Stimulated activated CD8-positive, alpha-beta memory T cell treated with anti-CD3 and anti-CD28 coated beads, Interleukin-4, amount 100 ng/mL, for 4 hours (primary cell): ENCODE measurements around the gene PLCG2.

Experiments
- DNase-seq, 2 donors: peaks; one replicate each; pipeline ENCODE4 v3.0.0-alpha.2; 2020; ENCODE audit warnings: low read depth in 2 of 2, low spot score in 1 of 2

Gene PLCG2

DNA sequence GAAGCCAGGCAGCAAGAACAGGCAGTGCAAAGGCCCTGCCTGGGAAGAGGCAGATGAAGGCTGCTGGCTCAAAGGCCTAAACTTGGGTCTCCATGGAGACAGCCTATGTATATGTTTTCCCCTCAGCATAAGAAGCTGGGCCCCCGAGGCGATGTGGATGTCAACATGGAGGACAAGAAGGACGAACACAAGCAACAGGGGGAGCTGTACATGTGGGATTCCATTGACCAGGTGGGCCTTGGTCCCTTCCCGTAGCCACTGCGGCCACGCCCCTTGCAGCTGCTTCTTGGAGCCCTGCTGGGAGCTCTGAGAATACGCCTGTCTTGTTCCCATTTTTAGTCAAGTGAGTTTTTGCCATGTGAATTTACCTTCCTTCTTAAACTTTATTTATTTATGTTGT, 126.2 kb downstream of the PLCG2 start:
- no peak for DNase-seq

DNA sequence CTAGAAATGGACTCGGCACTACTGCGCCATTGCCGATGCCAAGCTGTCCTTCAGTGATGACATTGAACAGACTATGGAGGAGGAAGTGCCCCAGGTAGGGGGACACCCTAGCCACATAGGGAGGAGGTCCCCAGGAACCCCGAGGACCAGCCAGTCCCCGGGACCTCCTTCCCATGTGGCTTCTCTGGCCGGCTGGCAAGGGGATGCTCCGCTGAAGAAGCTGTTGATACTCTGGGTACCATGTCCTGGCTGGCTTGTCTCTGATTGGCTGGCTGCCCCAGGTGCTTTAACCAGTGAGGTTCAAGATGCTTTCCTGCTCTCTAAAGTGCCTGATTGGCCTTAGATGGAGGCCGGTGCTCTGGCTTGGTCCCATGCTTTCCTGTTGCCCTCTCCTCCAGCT, 128.6 kb downstream of the PLCG2 start:
- DNase-seq: no peak

DNA sequence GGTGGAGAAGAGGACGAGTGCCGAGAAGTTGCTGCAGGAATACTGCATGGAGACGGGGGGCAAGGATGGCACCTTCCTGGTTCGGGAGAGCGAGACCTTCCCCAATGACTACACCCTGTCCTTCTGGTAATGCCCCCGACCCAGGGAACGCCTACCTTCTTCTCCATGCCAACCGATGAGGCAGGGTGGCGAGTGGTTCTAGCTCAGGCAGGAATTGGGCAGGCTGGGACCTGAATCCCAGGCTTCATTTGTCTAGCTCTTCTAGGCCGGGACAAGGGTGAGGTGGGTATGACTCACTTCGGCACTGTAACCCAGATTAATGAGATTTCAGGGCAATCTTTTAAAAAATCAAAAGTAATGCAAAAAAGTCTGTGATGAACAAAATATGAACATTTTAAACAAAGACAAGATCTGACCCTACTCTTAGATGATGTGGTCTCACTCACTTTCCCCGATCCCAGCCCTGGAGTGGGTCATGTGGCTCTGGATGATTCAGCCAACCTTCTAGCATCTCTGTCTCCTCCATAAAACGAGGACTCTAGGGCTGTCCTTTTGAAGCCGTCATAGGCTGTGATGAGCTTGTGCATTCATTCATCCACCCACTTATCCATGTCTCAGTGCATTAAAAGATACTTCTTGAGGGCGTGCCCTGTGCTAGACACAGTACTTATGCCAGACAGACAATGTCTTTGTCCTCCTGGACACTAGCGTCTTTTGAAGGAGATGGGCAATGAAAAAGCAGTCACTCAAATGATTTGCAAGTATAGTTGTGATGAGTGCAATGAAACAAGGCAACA, 129.6 kb downstream of the PLCG2 start:
- no peak for DNase-seq

DNA sequence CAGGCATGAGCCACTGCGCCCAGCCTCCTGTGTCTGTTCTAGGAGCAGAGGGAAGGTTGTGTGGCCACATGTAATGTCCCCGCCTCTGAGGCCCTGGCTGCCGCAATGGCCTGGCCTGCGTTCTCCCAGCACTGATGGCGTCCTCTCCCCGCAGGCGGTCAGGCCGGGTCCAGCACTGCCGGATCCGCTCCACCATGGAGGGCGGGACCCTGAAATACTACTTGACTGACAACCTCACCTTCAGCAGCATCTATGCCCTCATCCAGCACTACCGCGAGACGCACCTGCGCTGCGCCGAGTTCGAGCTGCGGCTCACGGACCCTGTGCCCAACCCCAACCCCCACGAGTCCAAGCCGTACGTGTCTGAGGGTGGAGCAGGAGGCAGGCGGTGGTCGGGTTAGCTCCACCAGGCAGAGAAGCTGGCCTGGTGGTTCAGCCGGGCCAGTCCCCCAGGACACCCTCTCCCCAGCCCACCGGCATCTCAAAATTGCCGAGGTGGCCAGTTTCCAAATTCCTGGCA, 131.3 kb downstream of the PLCG2 start:
- DNase-seq: no peak

DNA sequence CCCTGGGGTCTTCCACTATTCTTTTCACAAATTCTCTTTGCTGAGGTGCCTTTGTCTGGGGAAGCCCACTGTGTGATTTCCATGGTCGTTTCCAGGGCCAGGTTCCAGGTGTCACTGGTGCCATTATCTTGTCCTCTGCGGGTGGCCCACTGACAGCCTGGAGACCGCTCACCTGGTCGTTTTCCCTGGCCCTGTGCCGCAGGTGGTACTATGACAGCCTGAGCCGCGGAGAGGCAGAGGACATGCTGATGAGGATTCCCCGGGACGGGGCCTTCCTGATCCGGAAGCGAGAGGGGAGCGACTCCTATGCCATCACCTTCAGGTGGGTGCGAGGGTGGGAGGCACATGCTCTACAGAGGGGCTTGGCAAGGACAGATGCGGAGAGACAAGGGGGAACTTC, 133.3 kb downstream of the PLCG2 start:
- DNase-seq: no peak

DNA sequence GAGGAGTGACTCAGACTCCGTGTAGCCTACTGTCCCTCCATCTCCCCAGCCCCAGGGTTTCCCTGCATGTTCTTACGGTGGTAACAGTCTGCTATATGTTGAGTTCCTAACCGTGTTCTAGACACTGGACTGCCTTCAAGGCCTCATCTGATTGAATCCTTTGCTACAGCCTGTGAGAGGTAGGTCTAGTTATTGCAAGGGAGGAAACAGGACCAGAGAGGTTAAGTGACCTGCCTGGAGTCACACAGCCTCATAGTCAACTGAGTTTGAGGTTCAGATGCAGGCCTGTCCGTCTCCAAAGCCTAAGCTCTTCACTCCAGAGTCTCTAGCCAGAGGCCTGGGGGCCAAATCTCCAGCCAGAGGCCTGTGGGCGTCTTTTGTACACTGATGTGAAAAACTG, 134.1 kb downstream of the PLCG2 start:
- DNase-seq: no peak

DNA sequence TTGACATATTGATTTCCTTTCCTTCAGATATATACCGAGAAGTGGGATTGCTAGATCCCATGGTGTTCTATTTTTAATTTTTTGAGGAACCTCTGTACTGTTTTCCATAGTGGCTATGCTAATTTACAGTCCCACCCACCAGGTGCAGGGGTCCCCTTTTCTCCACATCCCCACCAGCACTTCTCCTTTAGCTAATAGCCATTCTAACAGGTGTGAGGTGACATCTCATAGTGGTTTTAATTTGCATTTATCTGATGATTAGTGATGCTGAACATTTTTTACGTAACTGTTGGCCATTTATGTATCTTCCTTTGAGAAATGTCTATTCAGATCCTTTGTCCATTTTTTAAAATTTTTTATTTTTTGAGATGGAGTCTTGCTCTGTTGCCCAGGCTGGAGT, 138.3 kb downstream of the PLCG2 start:
- DNase-seq: no peak

DNA sequence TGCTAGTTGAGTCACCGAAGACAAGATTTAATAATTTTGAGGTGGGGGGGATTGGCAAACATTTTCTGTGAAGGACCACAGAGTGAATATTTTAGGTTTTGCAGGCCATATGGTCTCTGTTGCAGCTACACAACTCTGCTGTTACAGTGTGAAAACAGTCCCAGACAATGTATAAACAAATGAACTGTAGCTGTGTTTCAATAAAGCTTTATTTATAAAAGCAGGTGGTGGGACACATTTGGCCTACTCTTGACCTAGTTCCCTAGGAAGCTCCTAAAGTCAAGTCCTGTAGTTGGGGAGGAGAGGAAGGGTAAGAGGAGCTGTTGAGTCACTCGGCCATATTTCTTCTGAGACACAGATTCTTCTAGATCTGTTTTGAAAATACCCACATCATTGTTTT, 139.8 kb downstream of the PLCG2 start:
- DNase-seq: no peak

DNA sequence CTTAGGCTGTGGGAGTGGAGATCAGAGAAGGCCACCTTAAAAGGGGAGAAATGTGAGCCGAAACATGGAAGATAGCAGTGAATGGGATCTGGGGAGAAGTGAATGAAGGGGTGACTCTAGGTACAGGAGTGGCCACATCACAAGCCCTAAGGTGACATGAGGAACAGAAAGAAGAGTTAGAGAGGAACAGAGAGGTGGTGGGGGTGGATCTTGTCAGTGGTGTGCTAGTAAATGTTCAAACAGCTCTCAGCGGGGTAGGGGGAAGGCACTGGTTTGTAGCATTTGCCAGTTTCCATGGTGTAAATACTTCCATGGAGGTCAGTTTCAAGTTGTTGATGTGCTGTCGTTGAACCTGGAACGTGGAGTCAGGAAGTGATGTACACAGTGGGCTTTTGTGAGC, 141.4 kb downstream of the PLCG2 start:
- no peak for DNase-seq

DNA sequence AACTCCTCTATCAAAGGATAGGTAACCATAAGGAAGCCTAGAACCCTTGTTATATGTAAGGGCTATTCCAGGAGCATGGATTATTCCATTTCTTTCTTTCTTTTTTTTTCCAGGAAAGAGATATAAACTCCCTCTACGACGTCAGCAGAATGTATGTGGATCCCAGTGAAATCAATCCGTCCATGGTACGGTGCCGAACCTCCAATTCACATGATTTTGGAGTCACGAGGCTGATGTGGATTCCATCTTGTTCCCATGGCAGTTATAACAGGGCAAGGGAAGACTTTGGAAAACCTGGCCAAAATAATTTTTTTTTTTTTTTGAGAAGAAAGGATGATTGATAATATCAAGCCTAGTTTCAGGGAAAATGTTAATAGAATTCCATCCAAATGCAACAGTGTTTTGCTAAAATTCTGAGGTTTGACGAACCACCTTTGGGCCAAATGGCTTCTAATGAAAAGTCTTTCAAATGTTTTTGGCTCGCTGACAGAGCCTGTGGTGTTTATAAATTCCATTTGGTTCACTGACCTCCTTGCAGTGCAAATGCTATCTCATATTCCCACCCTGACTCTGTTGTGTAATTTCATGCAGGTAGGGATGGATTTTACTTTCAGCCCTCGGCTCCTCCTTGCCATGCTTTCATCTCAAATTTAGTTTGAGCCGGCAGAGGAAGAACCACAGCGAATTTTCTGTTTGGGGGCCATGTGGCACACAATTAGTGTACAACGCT, 142.2 kb downstream of the PLCG2 start:
- DNase-seq: no peak

DNA sequence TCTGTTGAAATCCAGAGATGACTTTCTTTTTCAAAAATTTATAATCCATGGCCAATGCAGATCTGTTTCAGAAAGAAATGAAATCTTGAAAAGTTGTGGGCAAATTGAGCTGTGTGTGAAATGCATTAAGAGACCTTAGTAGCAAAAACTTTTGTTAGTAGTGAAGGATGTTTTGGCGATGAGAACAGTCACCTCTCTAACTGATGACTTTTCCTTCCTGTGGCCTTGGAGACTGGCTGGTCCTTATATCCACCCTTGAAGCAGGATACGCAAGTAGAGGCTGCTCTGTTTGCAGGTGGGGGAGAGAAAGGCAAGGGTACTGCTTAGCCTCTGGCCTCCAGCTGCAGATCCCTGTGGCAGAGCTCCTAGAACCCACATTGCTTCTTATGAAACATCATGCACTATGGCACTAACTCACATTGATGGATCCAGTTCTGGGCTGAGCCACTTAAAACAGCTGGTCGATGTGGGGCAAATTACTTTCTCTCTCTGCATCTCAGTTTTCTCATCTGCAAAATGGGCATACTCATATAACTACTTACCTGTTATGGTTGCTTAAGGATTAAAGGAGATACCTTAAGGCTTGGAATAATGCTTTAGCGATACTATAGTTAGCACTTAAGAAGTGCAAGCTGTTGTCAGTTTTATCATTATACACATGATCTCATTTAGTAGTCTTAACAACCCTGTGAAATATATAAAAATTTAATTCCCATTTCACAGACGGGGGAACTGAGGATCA, 142.9 kb downstream of the PLCG2 start:
- no peak for DNase-seq

DNA sequence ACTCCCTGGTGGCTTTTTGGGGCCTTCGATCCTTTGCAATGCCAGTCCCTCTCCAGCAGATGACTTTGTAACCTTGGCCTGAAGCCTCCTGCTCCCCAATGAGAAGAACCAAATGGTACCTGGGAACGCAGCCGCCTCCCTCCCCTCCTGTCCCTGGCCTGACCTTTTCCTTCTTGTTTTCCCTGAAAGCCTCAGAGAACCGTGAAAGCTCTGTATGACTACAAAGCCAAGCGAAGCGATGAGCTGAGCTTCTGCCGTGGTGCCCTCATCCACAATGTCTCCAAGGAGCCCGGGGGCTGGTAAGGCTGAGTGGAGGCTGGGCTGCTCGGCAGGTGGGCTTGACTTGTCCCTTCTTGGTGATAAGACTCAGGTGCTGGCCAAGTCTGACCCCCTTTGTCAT, 144.2 kb downstream of the PLCG2 start:
- no peak for DNase-seq

DNA sequence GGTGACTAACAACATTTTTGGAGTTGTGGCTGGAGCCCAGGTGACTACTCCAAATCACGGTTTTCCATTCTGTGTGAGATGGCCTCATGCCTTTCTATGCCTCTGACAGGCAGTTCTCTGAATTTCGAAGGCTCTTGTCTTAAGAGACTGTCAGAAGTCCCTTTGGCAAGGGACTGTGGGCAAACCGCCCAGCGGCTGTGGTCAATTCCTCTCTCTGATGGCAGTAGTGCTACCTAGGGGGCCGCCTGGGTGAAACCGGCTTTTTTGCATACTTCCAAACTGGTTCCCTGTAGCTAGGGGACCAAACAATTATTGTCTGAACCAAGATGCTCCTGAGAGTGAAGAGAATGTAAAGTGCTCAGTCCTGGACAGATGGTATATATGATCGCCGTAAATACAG, 145.9 kb downstream of the PLCG2 start:
- DNase-seq: no peak

DNA sequence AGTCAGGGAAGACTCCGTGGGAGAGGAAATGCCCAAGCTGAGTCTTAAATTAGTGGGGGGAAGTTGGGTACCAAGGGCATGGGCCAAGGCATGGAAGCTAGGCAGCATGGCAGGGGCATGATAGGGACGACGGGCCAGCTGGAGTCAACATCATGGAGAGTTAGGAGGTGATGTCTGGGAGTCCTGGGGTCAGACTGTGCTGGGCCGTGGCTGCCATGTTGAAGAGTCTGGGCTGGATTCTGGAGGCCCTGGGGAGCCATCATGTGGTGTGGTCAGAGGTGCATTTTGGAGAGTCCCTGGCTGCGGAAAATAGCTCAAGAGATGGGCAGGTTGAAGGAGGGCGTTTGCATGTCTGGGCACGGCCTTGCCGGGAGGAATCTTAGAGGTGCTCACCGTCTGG, 146.9 kb downstream of the PLCG2 start:
- no peak for DNase-seq

DNA sequence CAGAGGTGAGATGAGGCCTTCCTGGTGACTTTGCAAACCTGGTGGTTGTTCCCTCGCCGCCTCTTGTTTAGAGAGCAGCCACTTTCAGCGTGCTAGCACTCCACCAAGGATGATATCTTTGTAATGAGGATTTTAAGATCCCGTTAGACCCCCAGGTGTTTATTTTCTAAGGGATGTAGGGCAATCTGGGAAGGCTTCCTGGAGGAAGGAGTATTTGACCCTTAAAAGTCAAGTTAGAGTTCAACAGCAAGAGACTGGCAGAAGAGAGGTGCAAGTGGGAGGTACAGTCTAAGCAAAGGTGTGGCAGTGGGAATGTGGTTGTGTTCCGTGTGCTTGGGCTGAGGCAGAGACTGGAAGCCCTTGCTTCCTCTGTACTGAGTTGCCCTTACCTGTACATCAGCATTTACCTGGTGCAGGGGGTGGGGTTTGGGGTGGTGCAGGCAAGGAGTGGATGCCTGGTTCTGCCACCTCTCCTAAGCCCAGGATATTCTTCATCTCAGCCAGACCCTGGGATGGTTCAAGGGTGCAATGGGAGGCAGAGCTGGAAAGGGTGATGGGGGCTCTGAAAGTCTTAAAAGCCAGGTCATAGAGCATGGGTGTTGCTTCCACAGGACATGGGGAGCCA, 148.6 kb downstream of the PLCG2 start:
- no peak for DNase-seq

DNA sequence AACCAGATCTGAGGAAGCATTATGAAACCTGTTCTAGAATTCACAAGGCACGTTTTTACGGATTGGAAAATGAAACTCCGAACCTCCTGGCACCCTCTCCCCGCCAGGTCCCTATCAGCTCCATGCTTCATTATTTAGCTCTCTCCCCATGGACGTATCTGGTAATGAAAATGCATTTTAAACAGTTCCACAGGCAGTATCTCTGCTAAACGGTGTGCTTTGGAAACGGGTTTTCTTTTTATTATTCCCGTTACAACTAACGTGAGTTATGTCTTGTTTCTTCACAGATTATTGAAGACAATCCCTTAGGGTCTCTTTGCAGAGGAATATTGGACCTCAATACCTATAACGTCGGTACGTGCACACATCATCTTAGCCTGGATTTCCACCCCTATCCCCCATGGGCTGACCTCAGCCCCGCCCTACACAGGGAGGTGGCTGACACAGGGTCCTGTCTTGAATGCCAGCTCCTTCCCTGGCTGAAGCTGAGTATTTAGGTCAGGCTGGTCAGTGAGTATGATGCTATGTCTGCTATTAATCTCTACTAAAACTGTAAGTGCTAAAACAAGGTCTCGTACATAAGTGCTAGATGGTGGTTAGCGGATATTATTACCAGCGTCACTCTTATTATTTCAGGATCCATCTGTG, 149.3 kb downstream of the PLCG2 start:
- DNase-seq: no peak

DNA sequence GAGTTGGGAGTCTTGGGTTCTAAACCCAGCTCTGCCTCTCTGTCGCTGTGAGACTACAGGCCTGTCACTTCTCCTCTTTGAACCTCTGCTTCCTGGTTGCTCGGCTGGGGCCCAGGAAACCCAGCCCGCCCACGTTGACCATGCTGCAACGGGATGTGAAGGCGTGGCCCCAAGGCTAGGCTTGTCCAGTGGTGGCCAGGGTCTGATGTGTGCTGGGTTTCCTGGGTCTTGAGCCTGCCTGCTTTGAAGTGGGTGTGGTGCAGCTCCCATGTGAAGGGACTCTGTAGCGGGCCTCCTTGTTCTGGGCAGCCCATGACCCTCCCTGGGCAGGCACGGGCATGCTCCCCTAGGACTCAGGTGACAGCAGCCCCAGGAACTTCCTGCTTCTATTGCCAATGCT, 149.9 kb downstream of the PLCG2 start:
- no peak for DNase-seq

DNA sequence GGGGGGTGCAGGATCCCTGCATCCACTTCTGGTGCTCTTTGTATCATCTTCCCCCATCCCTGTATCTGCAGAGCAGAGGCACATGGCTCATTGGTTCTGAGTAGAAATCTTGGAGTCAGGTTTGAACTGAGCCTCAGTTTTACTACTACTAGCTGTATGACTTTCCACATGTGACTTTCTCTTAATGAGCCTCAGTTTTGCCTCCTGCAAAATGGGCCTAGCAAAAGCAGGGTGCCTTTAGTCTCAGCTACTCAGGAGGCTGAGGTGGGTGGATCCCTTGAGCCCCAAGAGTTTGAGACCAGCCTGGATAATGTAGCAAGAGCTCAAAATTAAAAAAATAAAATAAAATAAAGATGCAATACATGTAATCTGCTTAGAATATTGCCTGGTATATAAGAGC, 150.8 kb downstream of the PLCG2 start:
- DNase-seq: no peak

DNA sequence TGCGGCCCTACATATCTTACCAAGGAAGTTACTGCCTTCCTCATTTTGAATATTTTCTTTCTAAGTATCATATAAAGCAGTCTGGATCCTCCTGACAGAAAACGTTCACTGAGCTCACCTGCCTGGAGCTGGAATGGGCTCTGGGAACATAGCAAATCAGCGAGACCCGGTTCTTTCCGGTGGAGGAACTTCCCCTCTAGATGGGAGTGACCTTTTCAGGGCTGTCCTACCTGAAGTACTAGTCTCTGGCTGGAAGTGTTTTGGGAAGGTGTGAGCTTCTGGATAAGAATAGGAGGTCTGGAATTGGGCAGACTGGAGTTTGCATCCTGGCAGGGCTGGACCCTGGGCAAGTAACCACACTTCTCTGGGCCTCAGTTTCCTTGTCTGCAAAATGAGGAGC, 152.8 kb downstream of the PLCG2 start:
- DNase-seq: no peak

DNA sequence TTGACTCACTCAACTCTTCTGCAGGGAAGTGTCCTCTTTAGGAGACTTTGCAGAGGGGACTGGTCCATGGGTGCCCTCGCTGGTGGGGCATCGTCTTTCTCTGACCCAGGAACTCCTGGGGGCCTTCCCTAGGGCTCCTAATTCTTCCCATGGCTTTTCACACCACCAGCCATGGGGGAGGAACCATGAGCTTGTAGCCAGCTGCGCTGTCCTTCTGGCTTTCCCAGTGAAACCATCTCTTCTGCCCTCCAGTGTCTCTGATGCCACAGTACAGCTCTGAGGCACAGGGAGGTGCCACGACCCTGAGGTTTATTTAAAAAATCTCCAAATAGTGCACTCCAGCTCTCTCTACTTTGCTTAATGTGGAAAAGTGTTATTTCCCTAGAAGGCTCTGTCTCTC, 153.6 kb downstream of the PLCG2 start:
- no peak for DNase-seq

DNA sequence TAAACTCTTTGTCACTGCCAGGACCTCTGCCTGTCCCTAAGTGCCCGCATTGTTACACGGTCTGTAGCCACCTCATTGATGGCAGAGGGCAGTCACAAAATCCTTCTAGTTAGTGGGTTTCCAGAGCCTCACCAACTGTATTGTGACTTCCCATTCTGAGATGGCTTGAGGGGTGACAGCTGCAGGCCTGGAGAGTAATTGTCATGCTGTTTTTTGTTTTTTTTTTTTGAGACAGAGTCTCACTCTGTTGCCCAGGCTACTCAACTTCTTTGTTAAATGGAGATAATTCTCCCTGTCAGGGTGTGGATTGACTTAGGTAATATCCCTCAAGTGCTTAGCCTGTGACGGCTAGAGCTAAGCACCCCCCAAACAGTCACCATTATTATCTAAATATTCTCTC, 154.3 kb downstream of the PLCG2 start:
- no peak for DNase-seq
